ENCODE data around the gene LARP6. TPM values are rescaled to one million over a fixed set of nuclear protein-coding genes. Genes with fewer than 3 reads are reported as not detected.

The LARP6 gene
- total RNA-seq, 1 experiment from 2014 or later = 35.9 TPM

DNA sequence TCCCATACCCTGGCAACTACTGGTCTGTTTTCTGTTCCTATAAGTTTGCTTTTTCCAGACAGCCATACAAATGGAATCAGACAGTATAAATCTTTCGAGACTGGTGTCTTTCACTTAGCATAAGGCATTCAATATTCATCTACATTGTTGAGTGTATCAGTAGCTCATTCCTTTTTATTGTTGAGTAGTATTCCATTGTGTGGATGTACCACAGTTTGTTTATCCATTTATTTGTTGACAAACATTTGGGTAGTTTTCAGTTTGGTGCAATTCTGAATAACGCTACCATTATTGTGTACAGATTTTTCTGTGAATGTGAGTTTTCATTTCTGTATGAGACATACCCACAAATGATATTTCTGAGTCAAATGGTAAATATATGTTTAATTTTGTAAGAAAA lies 35.4 kb downstream of the LARP6 start:
- Histone ChIP-seq H3K27me3 (ENCODE audit: insufficient read depth, low read length) (no peaks in the 10 kb centered on the region), H3K4me1 (ENCODE audit: control insufficient read depth in 1 of 2, insufficient read depth in 2 of 2, low read length in 2 of 2) (no peaks in the 10 kb centered on the region), H2AFZ (ENCODE audit: low read depth, low read length, poor library complexity, severe bottlenecking) (no peak overlapping the region), H3K36me3 (ENCODE audit: control insufficient read depth in 1 of 2, insufficient read depth in 2 of 2, low read length in 2 of 2) (no peaks in the 10 kb centered on the region), H3K4me2 (ENCODE audit: low read length) (no peak overlapping the region), H3K79me2 (ENCODE audit: insufficient read depth, low read length) (no peaks in the 10 kb centered on the region), H3K4me3 (replicated peaks in 1 of 2; ENCODE audit: low read depth in 1 of 2, low read length in 2 of 2) (no peak overlapping the region), H3K27ac (ENCODE audit: low read depth, low read length) (no peak overlapping the region), H3K9me3 (ENCODE audit: control insufficient read depth in 1 of 2, insufficient read depth in 1 of 2, low read depth in 1 of 2, low read length in 2 of 2) (peaks cover 0 to 3% of the 10 kb centered on the region in 2 experiments; a peak in 1 of 4 replicates), H3K9ac (ENCODE audit: low read length) (no peak overlapping the region), H3K9me2 (ENCODE audit: insufficient read depth) (no peaks in the 10 kb centered on the region), H4K20me1 (ENCODE audit: insufficient read depth) (no peaks in the 10 kb centered on the region)
- no peak for TF ChIP-seq EGR1 (IDR thresholded peaks at IDR 0.05; ENCODE audit: low read depth)
- no peak for TF ChIP-seq ZFX (IDR thresholded peaks at IDR 0.05)
- TF ChIP-seq RAD21 (IDR thresholded peaks at IDR 0.05; ENCODE audit: low read depth) = no peak
- no peak for TF ChIP-seq POLR2A (IDR thresholded peaks at IDR 0.05; ENCODE audit: borderline replicate concordance, extremely low read depth, insufficient read depth, insufficient read length)
- TF ChIP-seq CEBPB (IDR thresholded peaks at IDR 0.05; ENCODE audit: low read depth) = no peak
- no peak for TF ChIP-seq SRF (IDR thresholded peaks at IDR 0.05; ENCODE audit: low read depth)
- TF ChIP-seq POLR2AphosphoS5 (IDR thresholded peaks at IDR 0.05; ENCODE audit: low read depth, low read length) = no peak
- TF ChIP-seq SIN3A (IDR thresholded peaks at IDR 0.05; ENCODE audit: low read depth) = no peak
- TF ChIP-seq JUND (IDR thresholded peaks at IDR 0.05) = no peak
- TF ChIP-seq ELF1 (IDR thresholded peaks at IDR 0.05; ENCODE audit: borderline replicate concordance, low read depth) = no peak
- TF ChIP-seq EZH2phosphoT487 (IDR thresholded peaks at IDR 0.05; ENCODE audit: borderline replicate concordance) = no peak
- no peak for TF ChIP-seq ZNF274 (IDR thresholded peaks at IDR 0.05; ENCODE audit: low read depth, low read length)
- no peak for TF ChIP-seq CBX3 (IDR thresholded peaks at IDR 0.05; ENCODE audit: low read depth)
- no peak for TF ChIP-seq FOSL1 (IDR thresholded peaks at IDR 0.05; ENCODE audit: low read depth)
- ChIA-PET POLR2A (no interaction called here), RAD21 (ENCODE audit: low non-redundant PET in 1 of 2, low total read pairs in 2 of 2, uncharacterized antibody in 2 of 2, unreplicated experiment in 2 of 2) (no interaction called here), CTCF (no interaction called here)
- intact Hi-C loops (cut with micrococcal nuclease) = no loop called here
- ATAC-seq (no peak), DNase-seq (ENCODE audit: low read depth, low spot score) (no peak)
- BruUV-seq (replicated peaks) = no TSS peak

DNA sequence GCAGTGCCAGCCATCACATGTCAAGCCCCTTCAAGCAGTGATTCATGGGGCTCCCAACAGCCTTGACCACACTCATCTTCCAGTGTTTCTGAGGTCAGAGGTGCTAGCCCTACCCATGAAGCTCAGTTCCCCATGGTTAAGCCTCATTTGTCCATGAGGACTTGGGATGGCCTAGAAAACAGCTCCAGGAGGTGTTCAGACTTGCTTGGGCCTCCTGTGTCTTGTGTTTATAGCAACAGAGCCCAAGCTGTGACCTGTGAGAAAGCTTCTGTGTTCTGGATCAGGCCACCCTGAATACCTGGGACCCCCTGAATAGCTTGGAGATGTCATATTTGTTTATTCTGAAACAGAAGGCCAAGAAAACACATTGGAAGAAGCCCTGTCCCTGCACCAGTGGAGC lies 36.7 kb downstream of the LARP6 start:
- Histone ChIP-seq H2AFZ (ENCODE audit: low read depth, low read length, poor library complexity, severe bottlenecking) (no peak overlapping the region), H3K4me2 (ENCODE audit: low read length) (no peak overlapping the region), H3K9me3 (ENCODE audit: control insufficient read depth in 1 of 2, insufficient read depth in 1 of 2, low read depth in 1 of 2, low read length in 2 of 2) (peaks cover 0 to 3% of the 10 kb centered on the region in 2 experiments; a peak in 1 of 4 replicates), H3K9ac (ENCODE audit: low read length) (no peak overlapping the region), H3K27me3 (ENCODE audit: insufficient read depth, low read length) (no peaks in the 10 kb centered on the region), H3K4me1 (ENCODE audit: control insufficient read depth in 1 of 2, insufficient read depth in 2 of 2, low read length in 2 of 2) (peaks cover 0 to 2% of the 10 kb centered on the region in 2 experiments; a peak in 2 of 4 replicates), H3K27ac (ENCODE audit: low read depth, low read length) (no peak overlapping the region), H3K9me2 (ENCODE audit: insufficient read depth) (no peaks in the 10 kb centered on the region), H3K79me2 (ENCODE audit: insufficient read depth, low read length) (no peaks in the 10 kb centered on the region), H3K4me3 (replicated peaks in 1 of 2; ENCODE audit: low read depth in 1 of 2, low read length in 2 of 2) (no peak overlapping the region), H4K20me1 (ENCODE audit: insufficient read depth) (no peaks in the 10 kb centered on the region), H3K36me3 (ENCODE audit: control insufficient read depth in 1 of 2, insufficient read depth in 2 of 2, low read length in 2 of 2) (no peaks in the 10 kb centered on the region)
- no TSS peak for BruUV-seq (replicated peaks)
- RAD21 ChIA-PET (ENCODE audit: low non-redundant PET in 1 of 2, low total read pairs in 2 of 2, uncharacterized antibody in 2 of 2, unreplicated experiment in 2 of 2) = no interaction called here
- intact Hi-C loops (cut with micrococcal nuclease) = no loop called here
- TF ChIP-seq POLR2A (IDR thresholded peaks at IDR 0.05; ENCODE audit: borderline replicate concordance, extremely low read depth, insufficient read depth, insufficient read length) = no peak
- TF ChIP-seq ELF1 (IDR thresholded peaks at IDR 0.05; ENCODE audit: borderline replicate concordance, low read depth) = no peak
- TF ChIP-seq, protein P1, sequence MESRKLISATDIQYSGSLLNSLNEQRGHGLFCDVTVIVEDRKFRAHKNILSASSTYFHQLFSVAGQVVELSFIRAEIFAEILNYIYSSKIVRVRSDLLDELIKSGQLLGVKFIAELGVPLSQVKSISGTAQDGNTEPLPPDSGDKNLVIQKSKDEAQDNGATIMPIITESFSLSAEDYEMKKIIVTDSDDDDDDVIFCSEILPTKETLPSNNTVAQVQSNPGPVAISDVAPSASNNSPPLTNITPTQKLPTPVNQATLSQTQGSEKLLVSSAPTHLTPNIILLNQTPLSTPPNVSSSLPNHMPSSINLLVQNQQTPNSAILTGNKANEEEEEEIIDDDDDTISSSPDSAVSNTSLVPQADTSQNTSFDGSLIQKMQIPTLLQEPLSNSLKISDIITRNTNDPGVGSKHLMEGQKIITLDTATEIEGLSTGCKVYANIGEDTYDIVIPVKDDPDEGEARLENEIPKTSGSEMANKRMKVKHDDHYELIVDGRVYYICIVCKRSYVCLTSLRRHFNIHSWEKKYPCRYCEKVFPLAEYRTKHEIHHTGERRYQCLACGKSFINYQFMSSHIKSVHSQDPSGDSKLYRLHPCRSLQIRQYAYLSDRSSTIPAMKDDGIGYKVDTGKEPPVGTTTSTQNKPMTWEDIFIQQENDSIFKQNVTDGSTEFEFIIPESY (IDR thresholded peaks at IDR 0.05; ENCODE audit: extremely low read depth, insufficient replicate concordance, low read length) = no peak
- no peak for TF ChIP-seq EZH2 (IDR thresholded peaks at IDR 0.05)
- TF ChIP-seq YY1 (IDR thresholded peaks at IDR 0.05; ENCODE audit: extremely low read depth, insufficient replicate concordance, low read depth, low read length) = no peak
- TF ChIP-seq POLR2AphosphoS5 (IDR thresholded peaks at IDR 0.05; ENCODE audit: low read depth, low read length) = no peak
- TF ChIP-seq TCF7L2 (IDR thresholded peaks at IDR 0.05; ENCODE audit: borderline replicate concordance, extremely low read depth, insufficient read depth, insufficient read length) = no peak
- TF ChIP-seq, protein P2, sequence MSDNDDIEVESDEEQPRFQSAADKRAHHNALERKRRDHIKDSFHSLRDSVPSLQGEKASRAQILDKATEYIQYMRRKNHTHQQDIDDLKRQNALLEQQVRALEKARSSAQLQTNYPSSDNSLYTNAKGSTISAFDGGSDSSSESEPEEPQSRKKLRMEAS (IDR thresholded peaks at IDR 0.05) = no peak
- TF ChIP-seq RAD21 (IDR thresholded peaks at IDR 0.05; ENCODE audit: low read depth) = no peak
- TF ChIP-seq EZH2phosphoT487 (IDR thresholded peaks at IDR 0.05; ENCODE audit: borderline replicate concordance) = no peak
- TF ChIP-seq ZFX (IDR thresholded peaks at IDR 0.05) = no peak
- TF ChIP-seq, protein P3, sequence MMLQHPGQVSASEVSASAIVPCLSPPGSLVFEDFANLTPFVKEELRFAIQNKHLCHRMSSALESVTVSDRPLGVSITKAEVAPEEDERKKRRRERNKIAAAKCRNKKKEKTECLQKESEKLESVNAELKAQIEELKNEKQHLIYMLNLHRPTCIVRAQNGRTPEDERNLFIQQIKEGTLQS (IDR thresholded peaks at IDR 0.05) = no peak
- no peak for DNase-seq (ENCODE audit: low read depth, low spot score)
- POLR2A ChIA-PET = no interaction called here
- no peak for ATAC-seq
- CTCF ChIA-PET = interaction anchor here (1.2 kb wide), 1 partner anchor 57 kb away, joined by 3 read pairs; no protein-coding TSS in a partner anchor

Data from HCT116 (cell line).